Erythroblast (primary cell): ENCODE measurements around the gene MCTP1.

Experiments used
- DNase-seq, 2 experiments: peaks; one replicate each; lab custom pipeline; 2025; lab: John Stamatoyannopoulos, UW
- GATA1 ChIP-seq: IDR thresholded peaks from 2 replicates; pipeline ENCODE4 v1.6.1; 2011; ENCODE audit warnings: low read depth, mild to moderate bottlenecking, control low read depth, low read length, moderate library complexity
- POLR2A ChIP-seq: IDR thresholded peaks from 2 replicates; pipeline ENCODE4 v1.6.1; 2011; ENCODE audit warnings: mild to moderate bottlenecking, low read length

The MCTP1 gene

DNA sequence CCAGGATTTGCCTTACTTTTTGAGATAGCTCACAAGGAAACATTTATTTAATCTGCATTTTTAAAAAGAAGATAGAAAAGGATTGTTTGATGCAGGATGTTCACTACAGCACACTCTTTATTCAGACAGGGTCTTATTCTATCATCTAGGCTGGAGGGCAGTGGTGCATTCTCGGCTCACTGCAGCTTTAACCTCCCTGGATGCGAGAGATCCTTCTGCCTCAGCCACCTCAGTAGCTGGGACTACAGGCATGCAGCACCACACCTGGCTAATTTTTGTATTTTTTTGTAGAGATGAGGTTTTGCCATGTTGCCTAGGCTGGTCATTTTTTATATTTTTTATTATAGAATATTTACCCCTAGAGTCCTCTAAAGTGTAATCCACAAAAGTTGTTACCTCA, 221.4 kb downstream of the MCTP1 start:
- DNase-seq: no peak
- TF ChIP-seq GATA1 (no peak), POLR2A (no peak)

GRCh38 chr5:95060098-95060497, 224.8 kb downstream of the MCTP1 start:
- no peak for TF ChIP-seq POLR2A
- no peak for TF ChIP-seq GATA1
- DNase-seq: no peak

GRCh38 chr5:95059636-95060035, 225.3 kb downstream of the MCTP1 start:
- DNase-seq: no peak
- no peak for TF ChIP-seq GATA1

GRCh38 chr5:95057615-95058014, 227.3 kb downstream of the MCTP1 start:
- TF ChIP-seq POLR2A: no peak
- TF ChIP-seq GATA1: no peak
- DNase-seq: no peak

- no peak for DNase-seq
- TF ChIP-seq POLR2A (no peak), GATA1 (no peak)
These were observed 231.6 kb downstream of the MCTP1 start for GRCh38 chr5:95053253-95053652.

- no peak for TF ChIP-seq POLR2A
- TF ChIP-seq GATA1: no peak
These were observed 234.2 kb downstream of the MCTP1 start for GRCh38 chr5:95050708-95051107.

GRCh38 chr5:95048628-95049027, 236.3 kb downstream of the MCTP1 start:
- DNase-seq: no peak
- no peak for TF ChIP-seq GATA1
- TF ChIP-seq POLR2A: no peak

More at GRCh38 chr5:95050708-95051107, 234.2 kb downstream of the MCTP1 start:
- DNase-seq: no peak

DNA sequence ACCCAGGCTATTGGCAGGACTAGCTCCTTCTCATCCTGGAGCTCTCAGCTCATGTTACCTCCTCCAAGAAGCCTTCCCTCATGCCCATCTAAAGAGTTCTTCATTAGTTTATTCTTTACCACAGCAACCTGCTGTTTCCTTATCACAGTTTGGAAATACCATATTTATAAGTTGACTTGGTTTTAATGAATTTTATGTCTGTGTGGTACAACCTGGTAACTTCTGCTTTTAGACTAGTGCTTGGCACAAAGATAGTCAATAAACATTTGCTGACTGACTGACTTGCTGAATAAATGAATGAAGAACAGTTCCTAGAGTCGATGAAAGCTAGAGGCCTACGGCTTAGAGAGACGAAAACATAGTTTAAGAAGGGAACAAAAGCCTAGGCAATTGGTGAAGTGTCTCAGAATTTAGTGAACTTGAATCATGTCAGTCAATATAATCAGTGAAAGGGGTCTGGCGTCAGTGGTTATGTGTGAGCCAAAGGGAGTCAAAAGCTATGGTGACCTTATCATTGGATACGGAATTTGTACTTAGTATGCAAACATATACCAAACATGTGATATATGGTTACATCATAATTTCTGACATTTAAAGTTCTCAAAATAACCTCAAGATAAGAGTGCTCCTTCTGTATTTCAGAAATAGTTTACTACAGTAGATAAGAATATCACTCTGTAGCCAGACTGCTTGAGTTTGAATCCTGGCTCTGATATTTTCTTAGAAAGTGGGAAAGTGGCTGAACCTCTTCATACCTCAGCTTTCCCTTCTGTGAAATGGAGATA, 239.5 kb downstream of the MCTP1 start:
- no peak for TF ChIP-seq GATA1
- no peak for TF ChIP-seq POLR2A
- peak; percentile 41 to 54 for DNase-seq

DNA sequence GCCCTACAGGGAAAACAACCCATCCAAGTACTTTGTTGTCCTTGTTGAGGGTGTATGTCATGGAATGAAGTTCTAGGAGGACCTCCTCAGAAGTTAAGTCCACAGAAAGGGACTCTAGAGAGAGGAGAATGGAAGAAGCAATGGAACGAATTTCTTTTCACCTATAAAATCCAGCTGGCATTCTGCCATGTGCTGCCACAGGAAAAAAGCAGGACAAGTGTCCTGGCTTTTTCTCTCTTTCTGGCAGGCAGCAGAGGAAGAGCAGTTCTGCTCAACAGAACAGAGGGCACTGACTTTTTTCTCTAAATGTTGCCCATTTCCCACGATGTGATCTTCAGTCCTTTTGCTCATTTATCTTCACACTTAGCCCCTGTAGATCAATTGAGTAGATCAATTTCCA, 240.8 kb downstream of the MCTP1 start:
- TF ChIP-seq POLR2A (no peak), GATA1 (no peak)
- DNase-seq: no peak

- DNase-seq: no peak
- TF ChIP-seq POLR2A (no peak), GATA1 (no peak)
These were observed 241.2 kb downstream of the MCTP1 start for GRCh38 chr5:95043648-95044047.

DNA sequence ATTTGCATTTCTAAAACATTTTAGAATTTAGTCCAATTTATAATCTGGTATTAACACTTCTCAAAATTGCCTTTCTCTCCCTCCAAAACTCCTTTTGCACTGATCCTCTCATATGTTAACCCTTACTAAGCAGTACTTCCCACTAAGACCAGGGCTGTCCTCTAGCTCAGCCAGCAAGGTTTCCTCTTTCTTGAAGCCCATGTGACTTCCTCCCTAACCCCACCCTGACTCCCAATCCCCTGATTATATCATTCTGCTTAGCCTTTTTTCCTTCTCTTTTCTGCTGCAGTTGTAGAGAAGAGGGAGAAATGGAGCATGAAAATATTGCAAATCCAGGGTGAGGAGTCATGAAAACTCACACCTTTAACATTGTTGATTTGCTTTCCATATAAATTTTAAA, 241.7 kb downstream of the MCTP1 start:
- TF ChIP-seq POLR2A (no peak), GATA1 (no peak)
- DNase-seq: no peak

- TF ChIP-seq POLR2A: no peak
- TF ChIP-seq GATA1: no peak
- DNase-seq: no peak
These were observed 242.9 kb downstream of the MCTP1 start for GRCh38 chr5:95042037-95042436.

- TF ChIP-seq POLR2A (no peak), GATA1 (no peak)
- DNase-seq: no peak
These were observed 248.8 kb downstream of the MCTP1 start for GRCh38 chr5:95035891-95036685.

DNA sequence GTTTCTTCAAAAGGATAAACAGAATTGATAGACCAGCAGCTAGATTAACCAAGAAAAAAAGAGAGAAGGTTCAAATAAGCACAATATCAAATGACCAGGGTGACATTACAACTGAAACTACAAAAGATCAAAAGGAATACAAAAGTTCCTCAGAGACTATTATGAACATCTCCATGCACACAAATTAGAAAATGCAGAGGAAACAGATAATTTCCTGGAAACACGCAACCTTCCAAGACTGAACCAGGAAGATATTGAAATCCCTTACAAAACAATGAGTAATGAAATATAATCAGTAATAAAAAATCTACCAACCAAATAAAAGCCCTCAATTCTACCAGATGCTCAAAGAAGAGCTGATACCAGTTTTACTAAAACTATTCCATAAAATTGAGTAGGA, 252.1 kb downstream of the MCTP1 start:
- DNase-seq: no peak
- TF ChIP-seq POLR2A (no peak), GATA1 (no peak)
